ENCODE data around the gene RNASE7. TPM values are rescaled to one million over a fixed set of nuclear protein-coding genes. Genes with fewer than 3 reads are reported as not detected.
"Not testable (repeated sequence)": the region's sequence is repeated elsewhere in the genome, so short reads cannot be mapped to it uniquely, and the experiment has no call there.

The RNASE7 gene
- polyA plus RNA-seq, 1 donor, result 0.14 TPM

GRCh38 chr14:21023817-21024584 is 18.2 kb upstream of the RNASE7 start:
- DNase-seq, result no peak

DNA sequence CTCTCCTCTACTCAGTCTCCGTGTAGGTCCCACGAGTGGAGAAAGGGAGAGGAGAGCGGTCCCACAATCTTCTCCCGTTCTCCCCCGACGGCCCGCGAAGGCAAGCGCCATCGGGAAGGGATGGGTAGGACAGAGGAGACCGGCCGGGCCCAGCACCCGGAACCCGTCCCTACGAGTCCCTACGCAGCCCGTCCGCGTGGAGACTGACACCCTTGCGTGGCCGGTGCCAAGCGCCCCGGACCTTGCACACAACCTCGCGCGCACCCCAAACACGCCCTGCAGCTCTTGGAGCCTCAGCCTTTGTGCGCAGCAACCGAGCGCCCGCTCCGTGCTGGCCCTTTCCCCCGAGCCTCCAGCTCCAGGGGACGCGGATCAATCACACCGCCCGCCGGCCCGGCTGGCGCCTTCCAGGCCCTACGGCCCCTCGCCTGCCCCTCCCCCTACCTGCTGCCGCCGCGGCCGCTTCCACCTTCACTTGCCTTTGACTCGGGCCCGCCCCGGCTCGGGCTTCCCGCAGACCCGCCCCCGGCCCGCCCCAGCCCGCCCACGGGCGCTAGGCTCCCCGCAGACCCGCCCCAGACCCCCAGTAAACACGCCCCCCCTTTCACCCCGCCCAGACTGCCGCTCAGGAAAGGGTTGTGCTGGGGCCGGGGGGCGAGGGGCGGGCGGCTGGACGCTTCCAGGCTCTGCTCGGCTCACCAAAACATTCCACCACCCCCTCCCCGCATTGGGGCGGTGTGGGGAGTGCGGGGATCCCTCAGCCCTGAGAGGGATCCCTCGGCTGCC is 17.4 kb upstream of the RNASE7 start, which contains the start of gene NDRG2:
Gene NDRG2 (minus strand): TSS at position 477 of the 786 bp plus-strand sequence. CDS start 1,746 bp downstream, outside the sequence.
- DNase-seq, result peak; percentile 68

DNA sequence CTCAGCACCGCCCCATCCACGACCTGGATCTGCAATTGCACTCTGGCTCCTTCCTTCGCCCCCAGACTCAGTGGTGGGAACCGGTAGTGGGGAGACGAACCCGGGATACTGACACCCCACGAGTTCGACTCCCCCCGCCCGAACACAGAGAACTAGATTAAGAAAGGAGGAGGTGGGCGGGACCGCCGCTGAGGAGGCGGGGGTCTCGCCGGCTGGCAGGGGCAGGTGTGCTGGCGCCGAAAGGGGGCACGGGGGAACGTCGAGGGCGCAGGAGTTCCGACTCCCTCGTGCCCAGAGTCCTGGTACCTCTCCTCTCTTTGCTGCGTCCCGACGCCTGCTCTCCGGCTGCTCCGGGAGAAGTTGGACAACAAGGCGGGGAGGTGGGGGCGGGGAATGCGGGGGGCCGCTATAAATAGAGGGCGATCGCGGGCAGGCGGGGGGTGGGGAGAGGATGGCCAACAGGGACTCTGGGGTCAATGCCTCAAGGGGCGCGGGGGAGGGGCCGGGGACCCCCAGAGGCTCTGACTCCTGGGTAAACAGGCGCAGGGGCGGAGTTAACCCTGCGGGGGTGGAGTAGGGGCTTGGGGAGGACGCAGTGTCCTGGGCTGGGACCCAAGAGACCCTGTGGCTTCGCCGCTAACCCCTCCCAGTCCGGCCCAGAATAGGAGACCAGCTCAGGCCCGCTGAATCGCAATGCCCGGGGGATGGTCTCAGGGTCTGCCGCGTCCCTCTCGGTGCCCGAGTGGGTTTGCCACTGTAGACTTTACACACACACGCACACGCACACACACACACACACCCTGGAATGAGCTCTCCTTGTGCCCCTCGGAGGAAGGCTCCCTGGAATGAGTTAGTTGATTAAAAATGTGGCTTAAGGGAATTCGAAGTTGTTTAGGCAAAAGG is 16.5 kb upstream of the RNASE7 start:
- peak; percentile 43 for DNase-seq

- DNase-seq, result no peak
Observed at GRCh38 chr14:21026274-21026987, 15.7 kb upstream of the RNASE7 start.

GRCh38 chr14:21026988-21027315 is 15.2 kb upstream of the RNASE7 start:
- DNase-seq, result no peak

GRCh38 chr14:21029917-21030316 is 12.2 kb upstream of the RNASE7 start, which contains the start of gene TPPP2:
Gene TPPP2 (plus strand): TSS chr14:21030217. CDS start chr14:21030582, 365 bp downstream.
- DNase-seq, result no peak

GRCh38 chr14:21030531-21030930 is 11.6 kb upstream of the RNASE7 start:
- DNase-seq, result no peak

GRCh38 chr14:21032326-21033132 is 9.6 kb upstream of the RNASE7 start:
- DNase-seq, result no peak

GRCh38 chr14:21033133-21033698 is 8.9 kb upstream of the RNASE7 start:
- DNase-seq, result no peak

DNA sequence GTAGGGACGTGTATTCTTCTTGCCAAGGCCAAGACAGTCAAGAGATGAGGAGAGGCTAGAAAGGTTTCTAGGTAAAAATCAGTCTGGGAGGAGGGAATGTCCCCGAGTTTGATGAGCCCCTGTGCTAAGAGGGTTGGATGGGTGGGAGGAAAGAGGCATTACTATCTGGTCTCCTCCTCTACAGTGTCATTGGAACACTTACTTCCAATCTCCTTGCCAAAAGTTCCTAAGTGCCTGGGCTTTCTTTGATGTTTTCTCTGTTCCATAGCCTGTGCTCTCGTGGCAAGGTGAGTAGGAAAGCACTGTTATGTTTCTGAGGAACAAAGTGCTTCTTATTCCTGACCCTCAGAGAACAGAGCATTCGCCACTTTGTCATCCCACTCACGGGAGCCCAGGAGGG is 7.5 kb upstream of the RNASE7 start, which contains the start of gene RNASE13:
Gene RNASE13 (minus strand): TSS at position 101 of the 400 bp plus-strand sequence. CDS start 519 bp downstream, outside the sequence.
- DNase-seq, result no peak

DNA sequence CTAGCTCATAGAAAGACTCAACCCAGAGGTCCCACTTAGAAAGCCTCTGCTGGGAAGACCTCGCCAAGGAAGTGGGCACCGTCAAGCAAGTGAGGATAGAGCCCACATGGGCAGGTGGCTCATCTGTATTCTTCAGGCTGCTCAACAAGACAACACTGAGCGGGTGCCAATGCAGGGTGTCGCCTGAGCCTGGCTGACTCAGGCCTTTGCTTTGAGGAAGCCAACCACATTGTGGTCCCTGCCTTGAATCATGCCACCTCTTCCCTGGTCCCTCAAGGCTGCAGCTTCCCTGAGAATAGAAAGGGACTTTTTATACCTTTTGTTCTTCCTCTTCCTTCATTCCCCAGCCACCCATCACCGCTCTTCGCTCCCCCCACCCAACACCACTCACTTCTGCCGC is 5.4 kb upstream of the RNASE7 start:
- DNase-seq, result no peak

DNA sequence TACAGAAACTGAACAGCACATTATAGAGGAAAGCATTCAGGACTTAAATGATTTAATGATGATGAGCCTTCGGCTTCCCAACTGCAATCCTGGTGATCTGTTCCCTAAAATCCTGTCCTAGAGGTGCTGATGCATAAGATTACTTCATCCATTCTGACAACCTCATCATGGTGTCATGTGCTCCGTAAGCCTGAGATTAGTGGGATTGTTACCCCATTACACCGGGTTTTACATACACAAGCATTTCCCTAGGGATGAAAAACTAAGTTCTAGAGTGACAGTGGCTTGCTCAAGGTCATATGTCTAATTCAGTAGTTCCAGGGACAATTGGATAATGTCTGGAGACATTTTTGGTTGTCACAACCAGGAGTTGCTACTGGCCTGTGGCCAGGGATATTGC is 5.0 kb upstream of the RNASE7 start:
- no peak for DNase-seq

GRCh38 chr14:21038441-21039422 is 3.4 kb upstream of the RNASE7 start:
- peak; percentile 91 for DNase-seq

DNA sequence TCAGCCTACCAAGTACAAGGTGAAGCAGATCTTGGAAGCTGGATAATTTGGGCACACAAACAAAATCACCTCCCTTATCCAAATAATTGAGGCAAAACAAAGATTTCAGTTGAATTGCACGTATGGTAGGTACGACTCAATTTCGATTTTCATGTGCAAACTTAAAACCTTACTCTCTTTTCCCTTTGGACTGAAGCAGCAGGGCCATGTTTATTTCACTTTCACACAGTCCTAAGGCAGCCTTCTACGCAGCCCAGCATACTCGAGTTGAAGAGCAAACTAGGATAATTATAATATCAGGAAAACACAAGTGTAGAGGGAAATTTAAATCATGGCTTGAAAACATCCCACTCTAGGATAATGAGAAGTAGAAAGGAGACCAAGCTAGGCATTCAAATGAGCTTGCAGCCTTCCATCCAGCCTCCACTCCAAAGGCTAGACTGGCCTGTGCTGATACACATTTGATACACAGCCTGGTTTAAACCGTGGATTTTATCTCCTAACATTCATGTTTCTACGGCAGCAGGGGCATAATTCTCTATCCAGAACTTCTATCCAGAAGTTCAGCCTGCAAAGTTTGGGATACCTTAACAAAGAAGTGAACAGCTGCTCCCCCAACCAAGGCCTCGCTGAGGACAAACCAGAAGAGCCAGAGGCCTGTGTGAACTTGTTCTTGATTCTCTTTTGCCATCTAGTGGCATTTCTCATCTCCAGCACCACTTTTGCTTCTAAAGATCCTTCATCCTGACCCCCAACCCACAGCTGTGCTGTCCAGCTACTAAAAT is 2.4 kb upstream of the RNASE7 start:
- DNase-seq, result peak; percentile 74

GRCh38 chr14:21040370-21040925 is 1.7 kb upstream of the RNASE7 start:
- no peak for DNase-seq

DNA sequence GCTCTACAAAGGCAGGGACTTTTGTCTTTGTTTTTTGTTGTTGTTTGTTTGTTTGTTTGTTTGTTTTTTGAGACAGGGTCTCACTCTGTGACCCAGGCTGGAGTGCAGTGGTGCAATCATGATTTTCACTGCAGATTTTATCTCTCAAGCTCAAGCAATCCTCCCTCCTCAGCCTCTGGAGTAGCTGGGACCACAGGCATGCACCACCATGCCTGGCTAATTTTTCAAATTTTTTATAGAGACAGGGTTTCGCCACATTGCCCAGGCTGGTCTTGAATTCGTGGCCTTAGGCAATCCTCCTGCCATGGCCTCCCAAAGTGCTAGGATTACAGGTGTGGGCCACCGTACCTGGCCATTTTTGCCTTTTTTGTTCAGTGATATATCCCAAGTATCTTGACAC is 1.2 kb upstream of the RNASE7 start:
- not testable (repeated sequence) for DNase-seq

DNA sequence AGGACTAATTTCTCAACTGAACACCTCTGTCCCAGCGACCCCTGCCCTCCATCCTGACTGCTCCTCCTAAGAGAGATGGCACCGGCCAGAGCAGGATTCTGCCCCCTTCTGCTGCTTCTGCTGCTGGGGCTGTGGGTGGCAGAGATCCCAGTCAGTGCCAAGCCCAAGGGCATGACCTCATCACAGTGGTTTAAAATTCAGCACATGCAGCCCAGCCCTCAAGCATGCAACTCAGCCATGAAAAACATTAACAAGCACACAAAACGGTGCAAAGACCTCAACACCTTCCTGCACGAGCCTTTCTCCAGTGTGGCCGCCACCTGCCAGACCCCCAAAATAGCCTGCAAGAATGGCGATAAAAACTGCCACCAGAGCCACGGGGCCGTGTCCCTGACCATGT is 756 bp downstream of the RNASE7 start:
- DNase-seq, result no peak

DNA sequence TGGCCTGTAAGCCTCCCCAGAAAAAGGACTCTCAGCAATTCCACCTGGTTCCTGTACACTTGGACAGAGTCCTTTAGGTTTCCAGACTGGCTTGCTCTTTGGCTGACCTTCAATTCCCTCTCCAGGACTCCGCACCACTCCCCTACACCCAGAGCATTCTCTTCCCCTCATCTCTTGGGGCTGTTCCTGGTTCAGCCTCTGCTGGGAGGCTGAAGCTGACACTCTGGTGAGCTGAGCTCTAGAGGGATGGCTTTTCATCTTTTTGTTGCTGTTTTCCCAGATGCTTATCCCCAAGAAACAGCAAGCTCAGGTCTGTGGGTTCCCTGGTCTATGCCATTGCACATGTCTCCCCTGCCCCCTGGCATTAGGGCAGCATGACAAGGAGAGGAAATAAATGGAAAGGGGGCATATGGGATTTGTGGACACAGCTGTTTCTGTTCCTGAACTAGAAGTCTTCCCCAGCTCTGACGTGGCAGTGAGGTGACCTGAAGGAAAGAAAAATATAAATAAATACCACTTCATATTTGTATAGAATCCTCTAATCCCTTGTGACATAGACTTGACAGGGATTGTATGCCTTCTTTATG is 1.3 kb downstream of the RNASE7 start:
- DNase-seq, result no peak

Data from hindlimb muscle (tissue), 1 donor.